SK-N-SH (cell line): ENCODE measurements around the gene FSD1.

Experiments
- CTCF ChIP-seq: fragments of 200-600 bp; sonication (generic); IDR thresholded peaks from 2 replicates; pipeline ENCODE4 v1.6.1; 2017; ENCODE audit warnings: antibody characterized with exemption, mild to moderate bottlenecking, moderate library complexity
- PBX3 ChIP-seq: IDR thresholded peaks from 2 replicates; pipeline ENCODE4; 2012
- REST ChIP-seq: IDR thresholded peaks from 2 replicates; pipeline ENCODE4 v1.6.1; 2012; ENCODE audit warnings: mild to moderate bottlenecking, low read depth, low read length, moderate library complexity
- SMC3 ChIP-seq: IDR thresholded peaks from 2 replicates; pipeline ENCODE4 v1.6.1; 2012; ENCODE audit warnings: low read depth, low read length, improper control_type of control experiment
- TAF1 ChIP-seq: IDR thresholded peaks from 2 replicates; pipeline ENCODE4 v1.6.1; 2012; ENCODE audit warnings: low read depth, mild to moderate bottlenecking, low read length, moderate library complexity, borderline replicate concordance

- TF ChIP-seq CTCF (no peak), REST (no peak), SMC3 (no peak), TAF1 (no peak), PBX3 (no peak)
Measured at GRCh38 chr19:4367336-4367723, 62.9 kb downstream of the FSD1 start.
